Stimulated activated naive CD8-positive, alpha-beta T cell treated with anti-CD3 and anti-CD28 coated beads, Interleukin-15, amount 100 ng/mL, for 72 hours (primary cell): ENCODE results near the gene LRFN3.
"Not testable (repeated sequence)": the region's sequence is repeated elsewhere in the genome, so short reads cannot be mapped to it uniquely, and the experiment has no call there.

Experiments
- ATAC-seq: fragments of 150-1000 bp; cut with Tn5 transposase; 2 replicates; pipeline ENCODE4 v1.10.0; 2021; ENCODE audit warnings: mild to moderate bottlenecking, moderate library complexity
- DNase-seq, 2 donors: peaks; one replicate each; pipeline ENCODE4 v3.0.0; 2021 to 2022
- H3K27ac Mint-ChIP-seq, 2 donors: one replicate each; pipeline ENCODE4 v1.8.0; 2022; ENCODE audit warnings: mild to moderate bottlenecking in 2 of 2, mixed read lengths in 2 of 2, moderate library complexity in 2 of 2
- H3K27me3 Mint-ChIP-seq: one replicate; pipeline ENCODE4 v1.8.0; 2022; ENCODE audit warnings: mixed read lengths
- H3K4me1 Mint-ChIP-seq: one replicate; pipeline ENCODE4 v1.8.0; 2022; ENCODE audit warnings: mild to moderate bottlenecking, mixed read lengths
- H3K4me3 Mint-ChIP-seq, 2 donors: one replicate each; pipeline ENCODE4 v1.8.0; 2022; ENCODE audit warnings: mild to moderate bottlenecking in 2 of 2, mixed read lengths in 2 of 2, moderate library complexity in 1 of 2
- H3K9me3 Mint-ChIP-seq, 2 donors: one replicate each; pipeline ENCODE4 v1.8.0; 2022; ENCODE audit warnings: mixed read lengths in 2 of 2

Gene LRFN3

DNA sequence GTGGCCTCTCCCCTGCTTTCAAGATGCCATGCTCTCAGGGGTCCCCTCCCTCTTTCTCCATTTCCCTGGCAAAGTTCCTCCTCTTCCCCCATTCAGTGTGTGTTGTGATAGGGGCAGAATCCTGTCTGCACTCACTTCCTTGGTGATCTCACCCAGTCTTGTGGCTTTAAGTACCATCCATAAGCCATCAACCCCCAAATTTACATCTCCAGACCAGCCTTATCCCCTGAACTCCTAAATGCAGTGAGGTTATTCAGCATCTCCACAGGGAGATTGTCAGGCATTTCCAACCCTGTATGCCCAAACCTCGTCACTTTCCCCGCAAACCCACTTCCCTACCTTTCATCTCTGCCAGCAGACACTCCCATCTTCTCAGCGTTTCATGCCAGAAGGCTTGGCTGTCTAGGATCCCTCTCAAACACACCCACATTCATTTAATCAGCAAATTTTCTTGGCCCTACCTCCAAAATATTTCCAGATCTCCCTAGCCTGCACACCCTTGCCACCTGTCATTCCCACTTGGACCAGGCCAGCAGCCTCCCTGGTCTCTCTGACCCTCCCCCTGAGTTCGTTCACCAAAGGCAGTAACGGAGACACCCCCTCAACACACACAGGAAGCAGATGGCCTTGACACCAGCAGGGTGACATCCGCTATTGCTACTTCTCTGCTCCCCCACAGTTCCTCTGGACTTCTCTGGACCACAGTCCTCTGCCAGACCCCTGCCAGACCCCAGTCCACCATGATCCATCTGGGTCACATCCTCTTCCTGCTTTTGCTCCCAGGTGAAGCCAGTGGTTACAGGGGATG, 34.1 kb upstream of the LRFN3 start, which contains the start of gene HCST:
Gene HCST, plus strand, starts transcription at position 676 of the 808 bp plus-strand sequence. Its CDS starts 65 bp downstream, at position 741.
- ATAC-seq (peak; percentile 38), DNase-seq (peak; percentile 44 to 49)
- Mint-ChIP-seq H3K4me3 (peak within 1 kb of the TSS; percentile 92 to 93), H3K4me1 (peaks cover 71% of the 10 kb centered on the region), H3K9me3 (no peaks in the 10 kb centered on the region), H3K27me3 (no peaks in the 10 kb centered on the region), H3K27ac (peak within 1 kb of the TSS; percentile 94 to 96)

DNA sequence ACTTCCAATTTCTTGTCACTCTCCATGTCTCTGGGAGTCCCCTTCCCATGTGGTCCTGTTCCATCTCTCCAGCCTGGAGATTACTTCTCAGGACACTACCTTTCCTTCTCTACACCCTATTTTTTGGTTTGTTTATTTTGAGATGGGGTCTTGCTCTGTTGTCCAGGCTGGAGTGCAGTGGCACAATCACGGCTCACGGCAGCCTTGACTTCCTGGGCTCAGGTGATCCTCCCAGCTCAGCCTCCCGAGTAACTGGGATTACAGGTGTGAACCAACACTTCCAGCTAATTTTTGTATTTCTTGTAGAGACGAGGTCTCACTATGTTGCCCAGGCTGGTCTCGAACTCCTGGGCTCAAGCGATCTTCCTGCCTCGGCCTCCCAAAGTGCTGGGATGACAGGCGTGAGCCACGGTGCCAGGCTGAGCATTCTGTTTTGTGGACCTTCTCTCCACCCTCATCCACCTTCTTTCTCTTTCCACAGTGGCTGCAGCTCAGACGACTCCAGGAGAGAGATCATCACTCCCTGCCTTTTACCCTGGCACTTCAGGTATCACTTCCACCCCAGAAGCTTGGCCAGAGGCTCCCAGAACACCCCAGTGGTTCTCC, 33.2 kb upstream of the LRFN3 start:
- H3K27me3 Mint-ChIP-seq: no peaks in the 10 kb centered on the region
- DNase-seq: no peak
- H3K27ac Mint-ChIP-seq: peak overlapping the region; percentile 94 to 96
- peak overlapping the region; percentile 92 to 93 for H3K4me3 Mint-ChIP-seq
- no peaks in the 10 kb centered on the region for H3K9me3 Mint-ChIP-seq
- H3K4me1 Mint-ChIP-seq: peaks cover 72% of the 10 kb centered on the region
- ATAC-seq: no peak

DNA sequence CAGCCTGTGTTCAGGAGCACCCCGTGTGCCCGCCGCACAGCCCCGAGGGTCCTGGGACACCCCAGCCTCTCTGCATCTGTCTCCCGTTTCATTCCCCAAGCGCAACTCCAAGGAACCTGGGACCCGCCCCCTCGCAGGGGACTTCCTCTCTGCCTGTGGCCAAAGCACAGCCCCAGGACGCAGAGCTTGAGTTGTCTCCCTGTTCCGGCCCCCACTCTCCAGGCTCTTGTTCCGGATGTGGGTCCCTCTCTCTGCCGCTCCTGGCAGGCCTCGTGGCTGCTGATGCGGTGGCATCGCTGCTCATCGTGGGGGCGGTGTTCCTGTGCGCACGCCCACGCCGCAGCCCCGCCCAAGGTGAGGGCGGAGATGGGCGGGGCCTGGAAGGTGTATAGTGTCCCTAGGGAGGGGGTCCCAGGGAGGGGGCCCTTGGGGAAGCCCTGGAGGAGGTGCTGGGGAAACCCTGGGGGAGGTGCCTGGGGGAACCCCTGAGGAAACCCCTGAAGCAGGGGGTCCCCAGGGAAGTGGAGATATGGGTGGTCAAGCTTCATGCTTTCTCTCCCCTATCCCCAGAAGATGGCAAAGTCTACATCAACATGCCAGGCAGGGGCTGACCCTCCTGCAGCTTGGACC, 32.5 kb upstream of the LRFN3 start:
- Mint-ChIP-seq H3K4me3 (peak overlapping the region; percentile 92 to 93), H3K27ac (peak overlapping the region; percentile 94 to 96), H3K27me3 (no peaks in the 10 kb centered on the region), H3K4me1 (peaks cover 71% of the 10 kb centered on the region), H3K9me3 (no peaks in the 10 kb centered on the region)
- DNase-seq (peak; percentile 80 to 93), ATAC-seq (peak; percentile 81)

DNA sequence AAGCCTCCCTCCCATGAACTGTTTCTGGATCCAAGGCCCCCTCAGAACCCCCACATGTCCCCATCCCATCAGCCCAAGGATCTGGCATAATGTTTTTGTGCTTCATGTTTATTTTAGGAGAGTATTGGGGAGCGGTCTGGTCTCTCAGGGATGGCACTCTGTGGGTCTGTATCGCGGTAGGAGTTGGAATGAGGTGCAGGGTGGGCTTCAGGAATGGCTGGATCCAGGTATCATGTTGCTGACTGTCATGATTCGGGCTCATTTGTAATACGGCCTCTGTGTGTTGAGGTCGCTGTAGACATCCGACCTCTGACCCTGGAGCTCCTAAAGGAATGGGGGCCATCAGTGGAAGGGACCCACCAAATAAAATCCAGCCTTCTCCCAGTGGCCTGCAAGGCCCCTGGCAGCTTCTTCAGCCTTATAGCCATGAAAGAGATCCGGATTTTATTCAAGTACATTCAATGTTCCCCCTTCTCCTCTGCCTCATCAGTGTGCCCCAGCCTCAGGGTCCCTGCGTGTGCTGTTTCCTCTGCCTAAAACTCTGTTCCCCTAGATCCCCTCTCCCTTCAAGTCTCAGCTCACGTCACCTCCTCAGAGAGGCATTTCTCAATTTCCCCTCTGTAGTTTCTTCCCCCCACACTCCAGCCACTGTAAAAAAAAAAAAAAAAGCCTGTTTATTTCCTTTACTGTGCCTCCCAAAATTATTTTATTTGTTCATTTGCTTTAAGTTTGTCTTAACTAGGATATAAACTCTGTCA, 31.7 kb upstream of the LRFN3 start:
- Mint-ChIP-seq H3K27me3 (no peaks in the 10 kb centered on the region), H3K4me1 (peaks cover 76% of the 10 kb centered on the region), H3K27ac (peak overlapping the region in 1 of 2 donors; percentile 12), H3K4me3 (peak overlapping the region; percentile 4 to 92), H3K9me3 (no peaks in the 10 kb centered on the region)
- ATAC-seq (no peak), DNase-seq (no peak)

DNA sequence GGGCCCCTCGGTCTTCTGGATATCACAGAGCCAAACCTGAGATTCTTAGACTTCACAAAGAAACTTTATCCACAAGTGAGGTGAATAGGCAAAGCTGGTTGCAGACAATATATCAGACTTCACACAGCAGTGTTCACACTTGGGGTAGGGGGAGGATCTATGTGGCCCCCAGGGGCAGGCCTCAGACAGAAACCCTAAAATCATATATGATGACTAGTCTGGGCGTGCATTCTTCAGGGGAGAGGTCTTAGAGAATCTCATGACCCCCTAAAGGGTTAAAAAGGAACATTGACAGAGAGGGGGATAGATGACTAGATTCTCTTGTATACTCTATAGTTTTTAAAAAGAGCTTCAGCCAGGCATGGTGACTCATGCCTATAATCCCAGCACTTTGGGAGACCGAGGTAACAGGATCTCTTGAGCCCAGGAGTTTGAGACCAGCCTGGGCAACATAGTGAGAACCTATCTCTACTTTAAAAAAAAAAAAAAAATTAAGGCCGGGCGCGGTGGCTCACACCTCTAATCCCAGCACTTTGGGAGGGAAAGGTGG, 30.9 kb upstream of the LRFN3 start:
- no peak overlapping the region for H3K4me3 Mint-ChIP-seq
- DNase-seq: no peak
- no peak overlapping the region for H3K27ac Mint-ChIP-seq

DNA sequence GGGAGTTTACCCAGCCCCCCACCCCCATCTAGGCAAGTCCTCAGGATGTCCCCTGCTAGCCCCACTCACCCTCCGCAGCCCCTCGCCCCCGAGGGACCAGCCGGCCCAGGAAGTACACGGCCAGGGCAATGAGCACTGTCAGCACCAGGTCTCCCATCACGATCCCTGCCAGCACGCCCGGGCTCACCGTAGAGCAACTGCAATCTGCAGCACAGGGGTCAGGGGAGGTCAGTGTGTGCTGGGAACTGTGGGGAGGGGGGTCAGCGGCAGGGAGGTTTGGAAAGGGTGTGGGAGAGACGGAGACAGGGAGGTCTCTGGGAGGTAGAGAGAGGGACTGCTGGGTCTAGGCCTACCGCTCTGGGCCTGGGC, 28.8 kb upstream of the LRFN3 start:
- no peak for ATAC-seq
- Mint-ChIP-seq H3K4me3 (no peak overlapping the region), H3K4me1 (peaks cover 76% of the 10 kb centered on the region), H3K27me3 (no peaks in the 10 kb centered on the region), H3K27ac (no peak overlapping the region), H3K9me3 (no peaks in the 10 kb centered on the region)
- DNase-seq: no peak

More for the DNA sequence above, 30.9 kb upstream of the LRFN3 start:
- Mint-ChIP-seq H3K4me1 (peaks cover 82% of the 10 kb centered on the region), H3K9me3 (no peaks in the 10 kb centered on the region), H3K27me3 (no peaks in the 10 kb centered on the region)
- no peak for ATAC-seq

DNA sequence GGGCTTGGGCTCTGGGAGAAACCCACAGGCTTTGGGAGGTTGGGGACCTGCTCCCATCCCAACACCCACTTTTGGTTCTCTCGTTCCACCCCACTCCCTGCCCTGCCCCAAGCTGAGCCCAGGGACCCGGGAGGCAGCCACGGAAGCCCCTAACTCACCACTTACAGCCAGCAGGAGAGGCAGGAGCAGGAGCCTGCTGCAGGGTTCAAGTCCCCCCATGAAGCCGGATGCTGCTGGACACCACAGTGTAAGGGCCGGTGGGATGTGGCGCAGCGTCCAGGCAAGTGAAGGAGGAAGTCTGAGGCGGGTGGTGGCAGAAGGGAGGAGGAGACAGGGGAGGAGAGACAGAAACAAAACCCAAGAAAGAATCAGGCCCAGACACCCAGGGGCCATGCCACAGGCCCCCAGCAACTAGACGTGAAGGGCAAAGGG, 28.1 kb upstream of the LRFN3 start, which contains the start of gene TYROBP:
Gene TYROBP, minus strand, starts transcription at position 286 of the 432 bp plus-strand sequence. Its CDS starts 67 bp downstream, at position 219.
- DNase-seq (no peak), ATAC-seq (no peak)
- H3K4me1 Mint-ChIP-seq: peaks cover 72% of the 10 kb centered on the region
- peak within 1 kb of the TSS in 1 of 2 donors; percentile 18 for H3K4me3 Mint-ChIP-seq
- H3K27ac Mint-ChIP-seq: peak within 1 kb of the TSS in 1 of 2 donors; percentile 79
- no peaks in the 10 kb centered on the region for H3K9me3 Mint-ChIP-seq
- no peaks in the 10 kb centered on the region for H3K27me3 Mint-ChIP-seq

DNA sequence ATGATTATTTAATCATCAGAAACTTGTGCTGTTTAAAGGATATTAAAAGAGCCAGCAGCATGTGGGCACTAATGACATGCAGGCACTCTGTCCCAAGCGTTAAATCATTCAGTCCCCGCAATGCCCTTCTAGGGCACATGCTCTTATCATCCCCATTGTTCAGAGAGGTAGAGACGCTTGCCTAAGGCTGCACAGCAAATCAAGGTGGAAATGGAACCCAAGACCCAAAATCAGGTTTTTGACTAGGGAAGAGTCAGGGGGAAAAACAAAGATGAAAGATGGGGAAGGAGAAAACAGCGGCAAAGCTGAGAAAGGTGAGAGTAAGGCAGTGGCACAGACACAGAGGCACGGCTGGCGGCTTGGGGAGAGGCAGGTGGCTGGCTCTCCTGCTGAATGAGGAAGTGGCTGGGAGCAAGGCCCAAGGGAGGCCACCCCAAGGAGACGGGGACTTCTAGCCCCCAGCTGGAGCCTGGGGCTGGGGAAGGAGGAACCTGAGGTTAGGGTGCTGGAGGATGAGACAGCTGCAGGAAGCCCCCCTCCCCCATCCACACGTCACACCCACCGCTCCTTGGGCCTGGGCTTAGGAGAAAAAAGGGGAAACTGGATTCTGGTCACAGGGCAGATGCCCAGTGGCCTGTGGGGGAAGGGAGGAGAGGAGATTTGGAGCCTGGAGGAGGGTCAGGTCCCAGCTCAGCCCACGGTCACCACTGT, 27.0 kb upstream of the LRFN3 start:
- peaks cover 69% of the 10 kb centered on the region for H3K4me1 Mint-ChIP-seq
- DNase-seq: no peak
- H3K4me3 Mint-ChIP-seq: peak overlapping the region in 1 of 2 donors; percentile 18
- no peaks in the 10 kb centered on the region for H3K9me3 Mint-ChIP-seq
- H3K27ac Mint-ChIP-seq: peak overlapping the region; percentile 77 to 79
- ATAC-seq: peak; percentile 24
- H3K27me3 Mint-ChIP-seq: no peaks in the 10 kb centered on the region

DNA sequence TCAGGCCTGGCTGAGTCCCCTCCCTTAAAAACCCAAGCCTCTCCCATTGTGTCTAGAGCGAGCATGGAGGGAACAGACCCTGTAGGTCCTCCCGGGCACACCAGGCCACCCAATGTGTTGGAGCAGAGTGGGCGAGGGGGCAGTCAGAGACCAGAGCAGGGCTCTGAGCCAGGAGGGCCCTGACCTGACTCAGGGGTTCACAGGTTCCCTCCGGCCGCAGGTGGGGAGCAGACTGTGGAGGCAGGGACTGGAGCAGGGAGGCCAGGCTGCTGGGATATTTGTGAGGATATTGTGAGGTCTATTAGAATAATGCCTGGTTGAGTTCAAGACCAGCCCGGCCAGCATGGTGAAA, 26.5 kb upstream of the LRFN3 start:
- ATAC-seq (peak; percentile 13), DNase-seq (no peak)
- no peaks in the 10 kb centered on the region for H3K9me3 Mint-ChIP-seq
- H3K27ac Mint-ChIP-seq: peak overlapping the region in 1 of 2 donors; percentile 77
- H3K4me3 Mint-ChIP-seq: no peak overlapping the region
- peaks cover 66% of the 10 kb centered on the region for H3K4me1 Mint-ChIP-seq
- H3K27me3 Mint-ChIP-seq: no peaks in the 10 kb centered on the region

DNA sequence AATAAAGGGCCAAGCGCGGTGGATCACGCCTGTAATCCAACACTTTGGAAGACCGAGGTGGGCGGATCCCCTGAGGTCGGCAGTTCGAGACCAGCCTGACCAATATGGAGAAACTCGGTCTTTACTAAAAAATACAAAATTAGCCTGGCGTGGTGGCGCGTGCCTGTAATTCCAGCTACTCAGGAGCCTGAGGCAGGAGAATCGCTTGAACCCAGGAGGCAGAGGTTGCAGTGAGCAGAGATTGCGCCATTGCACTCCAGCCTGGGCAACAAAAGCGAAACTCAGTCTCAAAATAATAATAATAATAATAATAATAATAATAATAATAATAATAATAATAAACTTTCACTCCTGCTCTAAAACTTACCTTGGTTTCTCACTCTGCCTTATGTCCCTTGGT, 25.8 kb upstream of the LRFN3 start:
- H3K9me3 Mint-ChIP-seq, H3K27ac Mint-ChIP-seq, H3K4me3 Mint-ChIP-seq: not testable (repeated sequence)

DNA sequence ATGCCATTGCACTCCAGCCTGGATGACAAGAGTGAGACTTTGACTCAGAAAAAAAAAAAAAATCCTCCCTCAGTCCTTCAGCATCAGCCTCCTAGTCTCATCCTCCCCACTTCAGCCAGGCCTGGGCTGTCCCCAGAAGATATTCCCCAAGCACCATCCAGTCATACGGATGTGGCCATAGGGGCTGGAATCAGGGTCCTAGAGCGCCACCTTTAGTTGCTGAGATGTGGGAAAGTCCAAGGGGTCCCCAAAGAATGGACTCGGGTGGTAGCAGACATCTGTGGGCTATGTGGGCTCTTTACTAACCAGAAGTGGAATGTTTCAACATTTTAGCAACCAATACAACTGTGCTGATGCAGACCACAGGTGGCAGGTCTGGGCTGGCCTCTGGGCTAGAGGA, 25.0 kb upstream of the LRFN3 start:
- Mint-ChIP-seq H3K27me3 (no peaks in the 10 kb centered on the region), H3K4me3 (no peak overlapping the region), H3K27ac (no peak overlapping the region), H3K9me3 (no peaks in the 10 kb centered on the region), H3K4me1 (peaks cover 63% of the 10 kb centered on the region)
- ATAC-seq (no peak), DNase-seq (no peak)

More for the DNA sequence above, 25.8 kb upstream of the LRFN3 start:
- peaks cover 63% of the 10 kb centered on the region for H3K4me1 Mint-ChIP-seq
- not testable (repeated sequence) for DNase-seq, H3K27me3 Mint-ChIP-seq, ATAC-seq

DNA sequence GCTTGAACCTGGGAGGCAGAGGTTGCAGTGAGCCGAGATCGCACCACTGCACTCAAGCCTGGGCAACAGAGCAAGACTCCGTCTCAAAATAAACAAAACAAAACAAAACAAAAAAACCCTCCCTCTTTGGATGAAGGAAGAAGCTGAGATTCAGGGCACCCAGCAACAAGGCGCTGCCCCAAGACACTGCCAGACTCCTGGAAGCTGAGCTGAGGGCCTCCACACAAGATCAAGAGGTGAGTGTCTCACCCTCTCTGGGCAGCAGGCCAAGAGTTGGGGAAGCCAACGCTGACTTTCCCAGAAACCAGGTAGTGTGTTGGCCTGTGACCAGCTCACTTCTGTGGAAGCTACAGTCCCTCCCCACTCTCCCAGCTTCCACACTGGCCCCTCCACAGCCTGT, 24.4 kb upstream of the LRFN3 start:
- Mint-ChIP-seq H3K9me3 (no peaks in the 10 kb centered on the region), H3K4me1 (peaks cover 63% of the 10 kb centered on the region), H3K27ac (no peak overlapping the region), H3K4me3 (no peak overlapping the region), H3K27me3 (no peaks in the 10 kb centered on the region)
- ATAC-seq (no peak), DNase-seq (no peak)

DNA sequence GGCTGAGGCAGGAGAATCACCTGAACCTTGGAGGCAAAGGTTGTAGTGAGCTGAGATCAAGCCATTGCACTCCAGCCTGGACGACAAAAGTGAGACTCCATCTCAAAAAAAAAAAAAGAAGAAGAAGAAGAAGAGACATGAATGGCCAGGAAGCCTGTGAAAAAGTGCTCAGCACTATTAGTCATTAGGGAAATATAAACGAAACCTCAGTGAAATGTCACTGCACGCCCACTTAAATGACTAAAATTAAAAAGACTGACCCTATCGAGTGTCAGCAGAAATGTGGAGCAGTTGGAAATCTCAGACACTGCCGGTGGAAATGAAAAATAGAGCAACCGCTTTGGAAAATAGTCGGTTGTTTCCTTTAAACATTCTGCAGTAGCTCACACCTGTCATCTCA, 22.6 kb upstream of the LRFN3 start:
- H3K4me1 Mint-ChIP-seq: peaks cover 46% of the 10 kb centered on the region
- no peaks in the 10 kb centered on the region for H3K9me3 Mint-ChIP-seq
- peak overlapping the region in 1 of 2 donors; percentile 54 for H3K27ac Mint-ChIP-seq
- H3K4me3 Mint-ChIP-seq: peak overlapping the region in 1 of 2 donors; percentile 10
- DNase-seq: no peak
- no peaks in the 10 kb centered on the region for H3K27me3 Mint-ChIP-seq
- ATAC-seq: no peak

DNA sequence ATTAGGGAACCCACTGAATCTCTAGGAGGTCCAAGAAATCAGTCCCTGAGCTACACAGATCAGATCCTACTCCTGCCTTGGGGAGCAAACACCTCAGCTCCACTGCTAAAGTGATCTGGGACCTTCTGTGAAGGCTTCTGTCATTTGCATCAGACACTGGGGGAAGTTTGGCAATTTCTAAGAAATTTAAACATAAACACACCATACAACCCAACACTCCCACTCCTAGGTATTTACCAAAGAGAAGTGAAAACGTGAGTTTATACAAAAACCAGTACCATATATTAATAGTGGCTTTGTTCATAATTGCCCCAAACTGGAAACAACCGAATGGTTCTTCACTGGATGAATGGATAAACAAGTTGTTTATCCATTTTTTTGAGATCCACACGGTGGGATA, 20.7 kb upstream of the LRFN3 start:
- ATAC-seq (no peak), DNase-seq (no peak)
- Mint-ChIP-seq H3K9me3 (no peaks in the 10 kb centered on the region), H3K4me1 (peaks cover 31% of the 10 kb centered on the region), H3K27me3 (no peaks in the 10 kb centered on the region), H3K27ac (no peak overlapping the region), H3K4me3 (no peak overlapping the region)
